ENCODE measurements around the gene ALDH1L1. TPM values are rescaled to one million over a fixed set of nuclear protein-coding genes. Genes with fewer than 3 reads are reported as not detected.

The ALDH1L1 gene
- total and polyA plus RNA-seq, 7 donors = 12.9 to 121 (median 40.1) TPM

- ATAC-seq = no peak
- Histone ChIP-seq H3K9me3 (no peaks in the 10 kb centered on the region), H3K36me3 (ENCODE audit: insufficient read depth in 1 of 2, low read depth in 1 of 2) (no peaks in the 10 kb centered on the region), H3K27me3 (ENCODE audit: insufficient read depth in 3 of 3, low read length in 2 of 3) (no peaks in the 10 kb centered on the region), H3K4me3 (peak overlapping the region; percentile 83), H3K27ac (peak overlapping the region; percentile 97), H3K4me1 (peaks cover 17% of the 10 kb centered on the region)
- 64 to 74% (median 73%) methylated on average over 5 of the region's 5 CpGs for WGBS, 3 donors
- DNase-seq = no peak
- intact Hi-C loops (cut with DNase I) = loop anchor here in 1 of 2 donors (5.0 kb wide), 1 partner anchor 92 kb away; no protein-coding TSS in a partner anchor
- TF ChIP-seq CTCF (IDR thresholded peaks at IDR 0.05) = no peak
Observed at GRCh38 chr3:126084768-126085180, 95.6 kb downstream of the ALDH1L1 start.

GRCh38 chr3:126083913-126084767 lies 96.2 kb downstream of the ALDH1L1 start, which contains the start of gene SLC41A3:
Gene SLC41A3 (minus strand): TSS chr3:126084124. CDS start chr3:126068219, 15,905 bp downstream.
- 0 to 1% (median 0%) methylated on average over 54 to 72 of the region's 72 CpGs for WGBS, 3 donors
- no peaks in the 10 kb centered on the region for H3K36me3 ChIP-seq (ENCODE audit: insufficient read depth in 1 of 2, low read depth in 1 of 2)
- peak; percentile 92 to 93 for DNase-seq
- H3K27me3 ChIP-seq (ENCODE audit: insufficient read depth in 3 of 3, low read length in 2 of 3) = no peaks in the 10 kb centered on the region
- peak; percentile 76 to 82 (median 78) for ATAC-seq
- peaks cover 17% of the 10 kb centered on the region for H3K4me1 ChIP-seq
- H3K4me3 ChIP-seq = peak within 1 kb of the TSS; percentile 83
- intact Hi-C loops (cut with DNase I) = loop anchor here in 1 of 2 donors (5.0 kb wide), 1 partner anchor 92 kb away; no protein-coding TSS in a partner anchor
- H3K9me3 ChIP-seq = no peaks in the 10 kb centered on the region
- H3K27ac ChIP-seq = peak within 1 kb of the TSS; percentile 97
- TF ChIP-seq CTCF (IDR thresholded peaks at IDR 0.05) = peak; percentile 49

- no peak for TF ChIP-seq CTCF (IDR thresholded peaks at IDR 0.05)
- Histone ChIP-seq H3K27me3 (ENCODE audit: insufficient read depth in 3 of 3, low read length in 2 of 3) (no peaks in the 10 kb centered on the region), H3K9me3 (no peaks in the 10 kb centered on the region), H3K4me3 (peak overlapping the region; percentile 83), H3K36me3 (ENCODE audit: insufficient read depth in 1 of 2, low read depth in 1 of 2) (no peaks in the 10 kb centered on the region), H3K27ac (peak overlapping the region; percentile 97), H3K4me1 (peaks cover 17% of the 10 kb centered on the region)
- DNase-seq (peak in 1 of 2 donors; percentile 48), ATAC-seq (peak; percentile 17 to 50 (median 39))
- WGBS, 3 donors = 2 to 6% (median 6%) methylated on average over 21 to 30 of the region's 30 CpGs
- intact Hi-C loops (cut with DNase I) = loop anchor here in 1 of 2 donors (5.0 kb wide), 1 partner anchor 91 kb away; no protein-coding TSS in a partner anchor
Observed at GRCh38 chr3:126083511-126083912, 96.9 kb downstream of the ALDH1L1 start.

- Histone ChIP-seq H3K36me3 (ENCODE audit: insufficient read depth in 1 of 2, low read depth in 1 of 2) (no peaks in the 10 kb centered on the region), H3K27ac (peak overlapping the region; percentile 97), H3K4me3 (peak overlapping the region; percentile 83), H3K9me3 (no peaks in the 10 kb centered on the region), H3K27me3 (ENCODE audit: insufficient read depth in 3 of 3, low read length in 2 of 3) (no peaks in the 10 kb centered on the region), H3K4me1 (peaks cover 17% of the 10 kb centered on the region)
- intact Hi-C loops (cut with DNase I) = loop anchor here in 1 of 2 donors (5.0 kb wide), 1 partner anchor 91 kb away; no protein-coding TSS in a partner anchor
- ATAC-seq (no peak), DNase-seq (no peak)
- WGBS, 3 donors = 37 to 46% (median 39%) methylated on average over 3 of the region's 3 CpGs
- no peak for TF ChIP-seq CTCF (IDR thresholded peaks at IDR 0.05)
Observed at GRCh38 chr3:126083138-126083445, 97.3 kb downstream of the ALDH1L1 start.

Measured in psoas muscle (tissue), 8 donors.